ENCODE data around the gene TST. TPM values are rescaled to one million over a fixed set of nuclear protein-coding genes. Genes with fewer than 3 reads are reported as not detected.

Gene TST
- total and polyA plus RNA-seq, 2 donors (not counting 3 experiments of a cell fraction or from before 2014, with no cell fraction given): 39.2 to 95.1 TPM

DNA sequence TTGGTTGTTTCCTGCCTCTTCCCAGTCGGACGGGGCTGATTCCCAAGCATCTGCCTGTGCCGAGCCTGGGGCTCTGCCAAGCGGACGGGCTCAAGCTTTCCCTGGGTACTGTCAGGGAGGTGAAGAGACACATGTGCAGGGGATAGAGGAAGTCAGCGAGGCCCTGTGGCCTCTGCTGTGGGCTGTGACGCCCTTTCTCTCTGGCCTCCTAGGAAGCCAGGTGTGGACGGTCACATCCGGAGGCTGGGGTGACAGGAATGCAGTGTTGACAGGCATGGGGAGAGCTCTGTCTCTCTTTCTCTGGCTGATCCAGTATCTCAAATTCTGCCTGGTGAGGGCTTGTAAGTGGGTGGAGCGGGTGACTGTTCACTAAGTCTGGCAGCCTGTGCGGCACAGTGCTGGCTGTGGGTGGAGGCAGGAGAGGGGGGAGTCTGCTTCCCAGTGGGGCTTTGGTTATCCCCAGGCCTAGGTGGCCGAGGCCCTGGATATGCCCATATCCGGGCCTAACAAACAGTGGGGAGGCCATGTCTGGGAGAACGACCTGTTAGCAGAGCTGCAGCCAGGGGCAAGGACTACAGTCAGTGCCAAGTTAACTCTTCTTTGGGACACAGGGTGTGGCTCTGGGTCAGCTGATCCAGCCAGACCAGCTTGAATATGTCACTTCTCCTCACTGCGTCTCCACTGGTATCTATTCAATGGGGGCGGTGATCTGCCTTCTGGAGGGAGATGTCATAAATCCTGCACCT lies 34.2 kb upstream of the TST start:
- CTCF ChIA-PET: no interaction called here
- no peak overlapping the region for H3K27ac ChIP-seq (ENCODE audit: insufficient read depth, low read depth, low read length)
- H3K9ac ChIP-seq (replicated peaks; ENCODE audit: extremely low read depth, insufficient read depth, low read length): no peak overlapping the region
- H3K9me1 ChIP-seq (replicated peaks; ENCODE audit: control insufficient read depth, extremely low read depth, insufficient read depth, low read length): no peaks in the 10 kb centered on the region
- no peaks in the 10 kb centered on the region for H4K20me1 ChIP-seq (replicated peaks; ENCODE audit: control insufficient read depth, extremely low read depth, insufficient read depth, low read length)
- H3K4me3 ChIP-seq (replicated peaks in 1 of 3; ENCODE audit: insufficient read depth in 1 of 3, low read depth in 1 of 3, low read length in 3 of 3): no peak overlapping the region
- no peak overlapping the region for H3K4me2 ChIP-seq (ENCODE audit: insufficient read depth, low read length)
- no peak for TF ChIP-seq POLR2A (IDR thresholded peaks at IDR 0.05; ENCODE audit: low read depth, low read length)
- TF ChIP-seq JUN (IDR thresholded peaks at IDR 0.05; ENCODE audit: borderline replicate concordance, insufficient read depth, insufficient read length, low read depth): no peak
- TF ChIP-seq GATA2 (IDR thresholded peaks at IDR 0.05; ENCODE audit: insufficient read depth, insufficient read length, low read depth, low read length): no peak
- TF ChIP-seq FOS (IDR thresholded peaks at IDR 0.05; ENCODE audit: borderline replicate concordance, insufficient read depth, low read length): no peak
- TF ChIP-seq CTCF (IDR thresholded peaks at IDR 0.05; ENCODE audit: extremely low read depth in 1 of 2, insufficient read depth in 1 of 2, low read depth in 1 of 2, low read length in 2 of 2): no peak
- no peak for TF ChIP-seq MYC (IDR thresholded peaks at IDR 0.05; ENCODE audit: low read depth, low read length)
- TF ChIP-seq MAX (IDR thresholded peaks at IDR 0.05; ENCODE audit: insufficient read depth, insufficient read length): no peak
- TF ChIP-seq POLR2AphosphoS5 (IDR thresholded peaks at IDR 0.05; ENCODE audit: insufficient read depth, low read depth, low read length): no peak
- no peak for TF ChIP-seq EZH2 (IDR thresholded peaks at IDR 0.05; ENCODE audit: borderline replicate concordance, low read depth, low read length, severe bottlenecking)
- peaks cover 7% of the 10 kb centered on the region for H3K4me1 ChIP-seq (ENCODE audit: control insufficient read depth, extremely low read depth, insufficient read depth, low read length)
- H3K27me3 ChIP-seq (ENCODE audit: control insufficient read depth in 2 of 2, insufficient read depth in 2 of 2, low read length in 2 of 2): no peaks in the 10 kb centered on the region
- H2AFZ ChIP-seq (ENCODE audit: low read depth, low read length): no peak overlapping the region
- intact Hi-C loops (cut with micrococcal nuclease): no loop called here
- POLR2A ChIA-PET: no interaction called here
- peaks cover 3% of the 10 kb centered on the region for H3K79me2 ChIP-seq (ENCODE audit: control insufficient read depth, insufficient read depth, low read length)
- BruUV-seq (replicated peaks): no TSS peak
- peaks cover 0 to 32% of the 10 kb centered on the region in 2 experiments for H3K36me3 ChIP-seq (ENCODE audit: control insufficient read depth in 2 of 2, extremely low read depth in 1 of 2, insufficient read depth in 2 of 2, low read length in 2 of 2)
- dilution Hi-C loops (cut with MboI; ENCODE audit: extremely low pct_ligation_motif_present, low sequenced_read_pairs): no loop called here
- no peaks in the 10 kb centered on the region for H3K9me3 ChIP-seq (replicated peaks; ENCODE audit: control insufficient read depth, insufficient read depth, low read length)
- DNase-seq (ENCODE audit: low read depth, low spot score) (no peak), FAIRE-seq (no peak)
